ENCODE measurements around the gene GRIN3A. TPM values are rescaled to one million over a fixed set of nuclear protein-coding genes. Genes with fewer than 3 reads are reported as not detected.

Gene GRIN3A
- total RNA-seq, 2 donors from 2014 or later = not detected

DNA sequence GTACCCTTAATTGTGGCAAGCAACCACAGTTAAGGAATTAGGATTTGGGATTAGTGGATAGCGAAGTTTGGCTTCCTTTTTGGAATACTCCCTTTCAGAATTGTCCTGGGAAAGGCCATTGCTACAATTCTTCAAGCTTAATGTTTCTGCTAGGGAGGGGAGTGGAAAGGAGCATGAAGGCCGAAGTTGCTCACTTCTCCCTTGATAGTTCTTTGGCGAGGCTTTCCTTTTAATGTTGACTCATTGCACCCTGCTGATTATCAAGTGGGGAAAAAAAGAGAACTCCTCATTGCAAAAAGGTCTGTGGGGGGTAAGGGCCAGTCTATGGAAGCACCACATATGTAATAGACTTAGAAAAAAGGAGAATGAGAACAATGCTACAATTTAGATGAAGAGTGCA, 30.7 kb downstream of the GRIN3A start:
- Mint-ChIP-seq H3K27me3 (ENCODE audit: insufficient read depth) (peaks cover 18% of the 10 kb centered on the region), H3K4me1 (peaks cover 7% of the 10 kb centered on the region), H3K27ac (no peak overlapping the region), H3K4me3 (no peak overlapping the region), H3K36me3 (ENCODE audit: low read depth) (no peaks in the 10 kb centered on the region), H3K9me3 (no peaks in the 10 kb centered on the region)
- Histone ChIP-seq H3K9me3 (ENCODE audit: control insufficient read depth, low read length) (peaks cover 17% of the 10 kb centered on the region), H3K36me3 (ENCODE audit: control insufficient read depth, insufficient read depth, low read length) (no peaks in the 10 kb centered on the region), H3K27ac (ENCODE audit: low read depth, low read length) (no peak overlapping the region), H3K4me1 (ENCODE audit: control insufficient read depth, insufficient read depth, low read length) (no peaks in the 10 kb centered on the region), H3K4me3 (ENCODE audit: low read length) (no peak overlapping the region), H3K9ac (ENCODE audit: extremely low read depth, low read length, poor library complexity, severe bottlenecking) (no peak overlapping the region), H3K27me3 (ENCODE audit: control insufficient read depth, insufficient read depth, low read length, poor library complexity, severe bottlenecking) (no peaks in the 10 kb centered on the region)
- no peak for TF ChIP-seq CTCF (conservative IDR thresholded peaks at IDR 0.05)
- DNase-seq = no peak
- WGBS, 2 experiments (ENCODE audit: insufficient coverage in 1 of 2, insufficient read length in 1 of 2) = 47 to 50% methylated on average over 1 to 3 of the region's 3 CpGs

GRCh38 chr9:101706997-101707396, 31.4 kb downstream of the GRIN3A start:
- H3K36me3 ChIP-seq (ENCODE audit: control insufficient read depth, insufficient read depth, low read length) = no peaks in the 10 kb centered on the region
- no peaks in the 10 kb centered on the region for H3K4me1 ChIP-seq (ENCODE audit: control insufficient read depth, insufficient read depth, low read length)
- no peak overlapping the region for H3K27ac ChIP-seq (ENCODE audit: low read depth, low read length)
- peaks cover 14% of the 10 kb centered on the region for H3K9me3 ChIP-seq (ENCODE audit: control insufficient read depth, low read length)
- peaks cover 7% of the 10 kb centered on the region for H3K4me1 Mint-ChIP-seq
- no peaks in the 10 kb centered on the region for H3K27me3 ChIP-seq (ENCODE audit: control insufficient read depth, insufficient read depth, low read length, poor library complexity, severe bottlenecking)
- no peaks in the 10 kb centered on the region for H3K9me3 Mint-ChIP-seq
- 89 to 100% methylated on average over 1 to 2 of the region's 2 CpGs for WGBS, 2 experiments (ENCODE audit: insufficient coverage in 1 of 2, insufficient read length in 1 of 2)
- H3K27me3 Mint-ChIP-seq (ENCODE audit: insufficient read depth) = peaks cover 11% of the 10 kb centered on the region
- DNase-seq = no peak
- H3K36me3 Mint-ChIP-seq (ENCODE audit: low read depth) = no peaks in the 10 kb centered on the region
- no peak overlapping the region for H3K27ac Mint-ChIP-seq
- no peak for TF ChIP-seq CTCF (conservative IDR thresholded peaks at IDR 0.05)
- H3K9ac ChIP-seq (ENCODE audit: extremely low read depth, low read length, poor library complexity, severe bottlenecking) = no peak overlapping the region
- H3K4me3 ChIP-seq (ENCODE audit: low read length) = no peak overlapping the region
- no peak overlapping the region for H3K4me3 Mint-ChIP-seq

DNA sequence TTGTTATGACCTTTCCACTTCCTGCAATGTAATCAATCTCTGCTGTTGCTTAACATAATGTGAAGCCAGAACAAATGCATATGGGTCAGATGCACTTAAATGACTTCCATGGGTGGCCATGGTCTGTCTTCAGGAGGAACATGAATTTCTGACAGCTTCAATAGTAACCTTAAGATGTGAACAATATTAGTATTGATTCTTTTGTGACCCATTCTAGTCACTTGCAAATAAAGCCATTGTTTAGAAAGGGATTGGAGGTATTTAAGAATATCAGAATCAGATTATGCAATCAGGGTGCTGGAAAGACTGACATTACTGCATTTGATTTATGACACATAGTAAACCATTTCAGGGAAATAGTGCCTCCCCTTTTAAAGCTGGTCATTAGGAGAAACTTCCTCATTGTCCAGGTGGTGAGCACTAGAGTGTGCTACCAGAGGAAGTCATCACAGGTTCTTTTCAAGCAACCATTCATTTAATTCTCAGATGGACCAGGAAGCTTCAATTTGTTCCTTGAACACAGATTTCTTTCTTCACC, 32.1 kb downstream of the GRIN3A start:
- H3K4me3 ChIP-seq (ENCODE audit: low read length) = no peak overlapping the region
- H3K9me3 ChIP-seq (ENCODE audit: control insufficient read depth, low read length) = peaks cover 7% of the 10 kb centered on the region
- H3K36me3 ChIP-seq (ENCODE audit: control insufficient read depth, insufficient read depth, low read length) = no peaks in the 10 kb centered on the region
- H3K9me3 Mint-ChIP-seq = no peaks in the 10 kb centered on the region
- H3K27me3 ChIP-seq (ENCODE audit: control insufficient read depth, insufficient read depth, low read length, poor library complexity, severe bottlenecking) = no peaks in the 10 kb centered on the region
- H3K36me3 Mint-ChIP-seq (ENCODE audit: low read depth) = no peaks in the 10 kb centered on the region
- no peak overlapping the region for H3K27ac Mint-ChIP-seq
- no peaks in the 10 kb centered on the region for H3K4me1 ChIP-seq (ENCODE audit: control insufficient read depth, insufficient read depth, low read length)
- H3K4me1 Mint-ChIP-seq = peaks cover 7% of the 10 kb centered on the region
- H3K4me3 Mint-ChIP-seq = no peak overlapping the region
- no peak for TF ChIP-seq CTCF (conservative IDR thresholded peaks at IDR 0.05)
- no peak for DNase-seq
- H3K27ac ChIP-seq (ENCODE audit: low read depth, low read length) = no peak overlapping the region
- H3K27me3 Mint-ChIP-seq (ENCODE audit: insufficient read depth) = peaks cover 9% of the 10 kb centered on the region
- no peak overlapping the region for H3K9ac ChIP-seq (ENCODE audit: extremely low read depth, low read length, poor library complexity, severe bottlenecking)
